Activated gamma-delta T cell treated with Interleukin-2 at 50 U/mL for 16 hours (primary cell): Measurements from ENCODE around the gene FLAD1.

Experiments used
- DNase-seq: peaks from one replicate; pipeline ENCODE4 v3.0.0-alpha.2; 2020

The FLAD1 gene

DNA sequence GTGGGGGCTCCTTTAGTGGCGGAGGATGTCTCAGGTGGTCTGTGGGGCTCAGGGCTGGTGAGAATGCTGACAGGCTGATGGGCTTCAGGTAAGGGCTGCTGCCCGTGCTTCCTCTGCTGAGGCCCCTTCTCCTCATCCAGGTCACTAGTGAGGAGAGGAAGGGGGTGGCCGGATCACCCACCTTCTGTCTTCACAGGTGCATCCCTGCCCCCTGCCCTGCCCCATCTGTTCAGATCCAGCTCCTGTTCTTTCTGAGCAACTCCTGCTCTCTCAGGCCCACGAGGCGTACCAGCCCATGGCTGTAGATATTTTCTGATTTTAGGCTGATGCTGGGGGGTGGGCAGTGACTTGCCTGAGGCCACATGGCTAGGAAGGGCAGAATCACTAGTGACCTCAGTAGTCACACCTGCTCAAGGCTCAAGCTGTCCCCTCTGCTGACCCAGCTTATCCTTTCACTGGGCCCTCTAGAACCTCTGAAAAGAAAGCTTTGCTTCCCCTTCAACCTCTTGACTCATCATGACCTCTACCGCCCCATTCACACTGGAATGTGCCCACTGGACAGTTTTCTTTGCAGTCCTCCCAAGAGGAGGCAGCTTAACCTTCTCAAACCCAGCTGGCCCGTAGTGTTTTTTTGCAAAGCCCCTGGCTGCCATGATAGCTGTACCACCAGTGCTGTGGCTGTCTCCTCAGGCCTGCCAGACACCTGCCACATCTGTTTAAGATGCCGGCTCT lies 35.6 kb downstream of the FLAD1 start:
- DNase-seq: no peak

DNA sequence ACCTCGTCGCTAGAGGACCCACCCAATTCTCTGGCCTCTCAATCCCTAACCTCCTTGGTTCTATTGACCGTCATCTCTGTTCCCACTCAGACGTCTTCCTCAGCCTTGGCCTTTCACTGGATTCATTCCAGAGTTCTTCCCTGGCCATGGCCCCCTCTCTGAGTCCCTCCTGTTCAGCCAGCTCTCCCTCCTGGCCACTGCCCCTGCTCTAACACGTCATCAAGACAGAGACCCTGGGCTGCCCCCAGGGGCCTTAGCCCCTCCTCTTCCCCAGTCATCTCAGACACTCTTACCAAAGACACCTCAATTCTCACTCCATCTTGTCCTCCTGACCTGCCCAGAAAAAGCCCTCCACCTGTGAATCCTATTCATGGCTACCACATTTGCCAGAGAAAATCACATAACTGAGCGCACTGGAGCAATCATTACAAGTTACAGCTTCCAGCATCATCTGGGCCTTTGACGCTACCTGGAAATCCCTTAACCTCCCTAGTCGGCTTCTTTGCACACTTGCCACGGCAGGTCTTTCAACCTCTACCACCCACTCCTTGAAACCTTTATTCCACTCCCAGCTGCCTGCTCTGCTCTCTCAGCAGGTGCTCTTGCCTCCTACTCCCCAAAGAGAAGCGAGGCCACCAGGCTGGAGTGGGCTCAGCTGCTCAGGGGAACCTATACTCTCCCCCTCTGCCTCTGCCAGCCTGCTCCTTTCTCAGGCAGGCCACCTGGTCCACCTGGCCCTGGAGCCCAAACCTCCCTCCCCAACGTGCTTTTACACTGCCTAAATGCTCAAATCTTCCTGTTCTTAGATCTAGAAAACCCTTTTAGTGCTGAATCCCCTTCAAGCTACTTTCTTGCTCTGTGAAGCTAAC lies 36.5 kb downstream of the FLAD1 start:
- DNase-seq: no peak

DNA sequence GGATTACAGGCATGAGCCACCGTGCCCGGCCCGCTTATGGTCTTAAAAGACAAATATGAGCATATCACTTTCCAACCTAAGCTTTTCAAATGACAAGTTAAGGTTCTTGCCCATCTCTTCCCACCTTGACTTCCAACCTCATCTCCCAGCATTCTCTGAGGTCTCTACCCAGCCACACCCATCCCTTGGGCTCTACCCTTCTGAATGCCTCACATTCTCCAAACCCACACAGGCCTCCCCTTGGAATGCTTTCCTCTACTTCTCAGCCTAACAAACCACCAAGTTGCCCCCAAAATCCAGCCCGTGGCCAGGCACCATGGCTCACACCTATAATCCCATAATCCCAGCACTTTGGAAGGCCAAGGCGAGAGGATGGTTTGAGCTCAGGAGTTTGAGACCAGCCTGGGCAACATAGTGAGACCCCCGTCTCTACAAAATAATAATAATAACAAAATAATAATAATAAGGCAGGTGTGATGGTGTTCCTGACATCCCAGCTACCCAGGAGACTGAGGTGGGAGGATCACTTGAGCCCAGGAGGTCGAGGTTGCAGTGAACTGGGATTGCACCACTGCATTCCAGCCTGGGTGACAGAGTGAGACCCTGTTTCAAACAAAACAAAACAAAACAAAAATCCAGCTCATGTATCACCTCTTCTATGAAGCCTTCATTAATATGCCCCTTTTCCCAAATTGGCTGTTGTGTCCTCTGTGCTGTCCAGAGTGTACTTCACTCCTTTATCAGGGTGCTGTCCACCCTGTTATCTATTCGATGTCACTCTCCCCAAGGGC lies 39.2 kb downstream of the FLAD1 start:
- no peak for DNase-seq

DNA sequence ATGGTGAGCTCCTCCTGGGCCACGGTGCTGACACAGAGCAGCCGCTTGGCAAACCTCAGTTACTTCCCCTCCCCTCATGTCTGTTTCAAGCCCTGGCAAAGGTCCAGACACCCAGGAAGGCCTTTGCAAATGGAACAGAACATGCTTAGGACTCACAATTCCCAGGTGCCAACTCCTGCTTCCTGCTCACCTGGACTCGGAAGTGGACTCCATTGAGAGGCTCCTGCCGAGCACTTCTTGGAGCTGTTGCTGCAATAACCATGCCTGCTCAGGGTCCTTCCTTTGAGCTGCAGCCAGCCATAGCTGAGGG lies 39.7 kb downstream of the FLAD1 start:
- DNase-seq: no peak

DNA sequence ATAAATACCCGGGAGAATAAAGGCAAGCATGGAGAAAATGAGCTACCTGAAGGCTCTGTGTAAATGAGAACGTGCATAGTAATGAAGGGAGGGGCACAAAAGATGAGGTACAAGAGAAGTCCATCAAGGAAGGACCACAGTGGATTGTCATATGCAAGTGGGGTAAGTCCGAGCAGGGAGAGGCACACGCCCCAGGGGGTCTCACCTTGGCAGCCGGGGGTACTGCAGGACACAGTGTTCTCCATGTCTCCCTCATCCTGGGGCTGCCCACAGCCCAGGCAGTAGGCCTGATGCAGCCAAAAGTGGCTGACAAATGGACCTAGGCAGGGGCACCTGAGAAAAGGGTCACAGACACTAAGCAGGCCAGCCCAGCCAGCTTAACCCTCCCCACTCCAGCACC lies 40.5 kb downstream of the FLAD1 start:
- no peak for DNase-seq

DNA sequence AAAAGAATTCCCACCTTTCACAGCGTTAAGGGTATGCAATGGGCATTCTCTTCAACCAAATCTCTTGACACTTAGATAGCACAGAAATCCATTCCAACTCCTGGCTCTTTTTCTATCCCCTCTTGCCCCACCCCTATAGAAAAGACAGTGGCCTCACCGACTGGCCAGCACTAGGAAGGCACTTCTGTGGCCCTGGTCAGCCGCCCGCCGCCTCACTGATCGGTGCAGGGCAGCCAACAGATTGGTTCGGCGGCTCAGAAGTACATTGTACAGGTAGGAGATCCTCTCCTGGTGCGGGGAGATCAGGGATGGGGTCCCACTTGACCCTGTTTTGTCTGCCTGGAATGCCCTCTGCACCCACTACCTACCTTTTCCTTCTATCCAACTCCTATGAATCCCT lies 41.2 kb downstream of the FLAD1 start:
- no peak for DNase-seq

DNA sequence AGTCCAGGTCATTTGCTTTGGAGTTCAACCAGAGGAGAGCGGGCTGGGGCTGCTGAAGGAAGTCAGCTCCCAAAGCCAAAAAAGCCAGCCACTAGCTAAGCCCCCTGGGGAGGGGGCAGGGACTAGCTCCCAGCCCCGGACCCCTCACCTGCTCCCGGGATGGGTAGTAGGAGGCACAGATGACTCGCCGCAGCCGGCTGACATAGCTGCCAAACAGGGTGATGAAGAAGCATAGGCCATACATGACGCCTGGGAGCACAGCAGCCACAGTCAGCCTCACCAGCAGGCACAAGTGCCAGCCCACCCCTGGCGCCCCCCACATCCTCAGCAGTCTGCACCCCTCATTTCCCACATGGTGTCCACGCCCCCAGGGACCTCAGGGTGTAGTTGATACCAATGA lies 43.0 kb downstream of the FLAD1 start:
- no peak for DNase-seq

DNA sequence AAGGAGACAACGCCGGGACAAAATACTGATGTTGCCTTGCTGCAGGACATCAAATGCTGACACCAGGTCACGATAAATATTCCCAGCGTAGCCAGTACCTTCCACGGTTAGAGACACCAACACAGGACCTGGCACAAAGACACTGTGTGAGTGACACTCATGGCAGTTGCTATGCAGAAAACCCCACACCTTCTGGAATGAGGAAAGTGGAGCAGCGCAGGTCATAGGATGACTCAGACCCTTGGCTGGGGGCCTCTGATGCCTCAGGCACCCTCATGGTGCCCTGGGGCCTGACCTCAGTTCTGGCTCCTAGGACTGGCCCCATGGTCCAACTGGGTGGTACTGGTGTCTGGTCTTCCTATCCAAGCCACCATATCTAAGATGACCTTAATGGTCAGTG lies 43.4 kb downstream of the FLAD1 start:
- DNase-seq: no peak

DNA sequence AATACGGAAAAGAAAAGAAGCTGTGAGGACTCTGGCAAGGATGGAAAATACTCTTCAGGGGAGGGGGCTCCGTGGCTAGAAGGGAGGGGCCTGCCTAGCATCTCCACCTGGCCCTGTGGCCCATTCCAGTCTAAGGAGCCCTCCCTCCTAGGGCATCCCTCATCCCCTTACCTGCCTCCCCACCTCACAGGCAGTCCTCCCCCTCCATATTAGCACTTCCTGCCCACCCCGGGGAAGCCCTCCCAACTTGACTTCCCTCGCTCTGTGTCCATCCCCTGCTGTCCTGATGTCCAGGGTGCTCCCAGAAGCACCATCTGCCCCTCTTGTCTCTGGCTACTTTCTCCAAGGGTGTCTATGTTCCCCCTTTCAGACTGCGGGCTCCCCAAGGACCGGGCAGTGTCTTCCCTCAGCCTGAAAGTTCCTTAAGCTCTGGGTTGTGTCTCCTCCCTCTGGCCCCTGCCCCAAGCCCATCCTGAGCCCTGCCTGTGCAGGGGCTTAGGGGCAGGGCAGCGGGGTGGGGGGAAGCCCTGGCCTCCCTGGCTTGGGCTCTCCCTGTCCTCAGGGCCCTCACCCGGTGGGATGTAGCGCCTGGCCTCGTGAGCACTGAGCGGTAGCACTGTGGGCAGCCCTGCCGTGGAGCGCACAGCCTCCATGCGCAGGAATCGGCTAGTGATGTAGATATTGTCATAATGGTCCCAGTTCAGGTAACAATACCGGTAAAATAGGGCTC lies 46.5 kb downstream of the FLAD1 start:
- DNase-seq: no peak

DNA sequence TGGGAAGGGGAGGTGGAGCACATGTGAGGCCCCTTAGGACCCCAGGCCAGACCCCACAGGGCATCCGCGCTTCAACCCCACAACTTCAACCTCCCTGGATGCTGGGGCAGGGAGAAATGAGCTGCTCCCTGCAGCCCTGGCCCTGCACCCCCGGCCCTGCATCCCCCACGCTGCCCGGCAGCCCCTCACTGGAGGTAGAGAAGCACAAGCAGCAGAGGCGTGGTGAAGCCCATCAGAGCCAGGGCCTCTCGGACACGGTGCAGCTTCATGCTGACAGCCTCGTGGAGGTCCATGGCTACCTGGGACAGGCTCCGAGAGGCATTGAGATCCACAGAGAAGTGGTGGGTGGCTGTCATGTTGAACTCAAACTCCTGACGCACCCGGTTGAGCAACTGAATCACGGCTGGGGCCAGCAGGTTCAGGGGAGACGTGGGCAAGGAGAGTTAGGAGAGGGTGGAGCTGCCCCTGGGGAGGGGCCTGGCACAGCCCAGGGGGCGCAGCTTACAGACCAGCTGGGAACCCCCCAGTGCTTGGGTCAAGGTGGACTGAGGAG lies 47.2 kb downstream of the FLAD1 start:
- no peak for DNase-seq

DNA sequence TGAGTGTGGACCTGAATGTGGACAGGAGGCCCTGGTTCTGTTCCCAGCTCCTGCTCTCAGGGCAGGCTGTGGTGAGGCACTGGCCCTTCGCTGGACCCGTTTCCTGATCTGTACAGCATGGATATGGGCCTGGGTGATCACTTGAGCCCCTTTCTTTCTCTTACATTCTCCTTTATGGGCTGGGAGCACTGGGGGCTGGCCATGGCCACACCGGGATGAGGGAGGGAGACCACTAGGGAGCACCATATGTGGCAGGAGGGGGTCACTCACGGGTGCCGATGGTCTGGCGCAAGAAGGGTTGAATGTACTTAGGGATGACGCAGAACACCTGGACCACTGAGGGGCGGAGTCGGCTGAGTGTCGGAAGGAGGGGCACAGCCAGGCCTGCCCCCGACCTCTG lies 47.8 kb downstream of the FLAD1 start:
- DNase-seq: no peak

DNA sequence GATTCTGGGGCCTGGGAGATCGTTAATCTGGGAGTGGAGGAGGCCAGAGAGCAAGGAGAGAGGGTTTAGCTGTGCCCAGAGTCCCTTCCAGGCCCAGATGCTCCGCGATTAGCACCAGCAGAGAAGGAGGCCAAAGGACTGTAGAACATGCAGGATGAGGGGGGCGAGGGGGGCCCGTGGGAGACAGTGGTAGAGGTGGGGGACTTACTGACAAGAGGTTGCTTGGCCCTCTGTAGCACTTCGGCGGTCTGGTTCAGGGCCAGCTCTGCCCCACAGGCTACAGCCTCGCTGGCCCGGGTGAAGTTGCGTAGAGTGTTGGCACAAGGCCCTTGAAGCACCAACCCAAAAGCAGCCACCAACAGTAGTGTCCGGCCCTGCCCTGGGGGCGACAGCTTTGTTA lies 49.7 kb downstream of the FLAD1 start:
- DNase-seq: no peak

DNA sequence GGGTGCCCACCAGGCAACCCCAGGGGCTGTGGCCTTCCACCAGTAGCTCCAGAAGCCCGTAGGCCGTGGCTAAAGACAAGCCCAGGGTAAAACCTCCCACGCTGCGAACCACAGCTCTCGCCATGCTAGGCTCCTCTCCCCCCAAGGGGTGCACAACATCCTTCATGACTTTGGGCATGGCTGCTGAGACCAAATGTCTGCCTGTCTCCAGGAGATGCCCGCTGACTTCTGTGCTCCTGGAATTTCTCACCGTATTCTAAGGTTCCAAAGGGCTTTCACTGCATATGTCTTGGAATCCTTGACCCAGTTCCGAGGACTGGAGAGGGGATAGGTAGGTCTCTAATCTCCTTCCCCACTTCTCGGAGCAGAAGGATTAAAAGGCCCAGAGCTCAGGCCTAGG lies 50.4 kb downstream of the FLAD1 start, which contains the start of the genes DCST1 and DCST2:
Gene DCST1 (plus strand): TSS at position 301 of the 400 bp plus-strand sequence. CDS start 213 bp downstream, outside the sequence.
Gene DCST2 (minus strand): TSS at position 258 of the 400 bp plus-strand sequence. CDS start 80 bp downstream, at position 178.
- DNase-seq: no peak

DNA sequence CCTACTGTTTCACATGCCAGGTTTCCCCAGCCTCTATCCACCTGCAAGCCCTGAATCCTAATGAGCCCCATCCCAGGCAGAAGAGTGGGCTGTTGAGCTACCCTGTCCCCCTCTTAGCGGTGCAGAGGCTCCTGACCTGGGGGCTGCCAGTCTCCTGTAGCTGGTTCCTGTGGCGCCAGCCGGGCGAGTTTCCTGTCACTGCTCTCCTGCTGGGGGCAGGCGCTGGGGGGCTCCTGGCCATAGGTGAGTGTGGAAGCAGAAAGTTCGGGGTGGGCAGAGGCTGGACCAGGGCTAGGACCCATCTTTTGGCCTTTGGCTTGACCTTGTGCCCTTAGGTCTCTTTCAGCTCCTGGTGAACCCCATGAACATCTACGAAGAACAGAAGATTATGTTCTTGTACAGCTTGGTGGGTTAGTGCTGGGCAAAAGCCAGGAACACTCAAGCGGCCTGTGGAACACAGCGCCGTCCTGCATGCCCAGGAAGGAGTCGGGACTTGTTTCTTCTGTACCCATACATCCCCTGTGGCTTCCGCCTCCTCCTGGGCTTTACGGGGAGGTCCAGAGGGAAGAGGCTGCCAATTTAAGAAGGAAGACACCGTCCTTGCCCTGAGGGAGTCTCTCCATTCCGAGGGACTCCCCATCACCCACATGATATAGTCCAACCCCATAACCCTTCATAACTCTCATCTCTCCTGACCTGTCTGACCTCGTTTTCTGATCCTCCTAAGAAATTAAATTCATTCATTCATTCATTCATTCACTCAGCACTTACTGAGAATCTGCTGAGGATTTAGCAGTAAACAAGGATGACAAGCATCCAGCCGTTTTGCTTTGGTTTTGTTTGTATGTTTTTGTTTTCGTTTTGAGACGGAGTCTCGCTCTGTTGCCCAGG lies 51.4 kb downstream of the FLAD1 start:
- DNase-seq: no peak

DNA sequence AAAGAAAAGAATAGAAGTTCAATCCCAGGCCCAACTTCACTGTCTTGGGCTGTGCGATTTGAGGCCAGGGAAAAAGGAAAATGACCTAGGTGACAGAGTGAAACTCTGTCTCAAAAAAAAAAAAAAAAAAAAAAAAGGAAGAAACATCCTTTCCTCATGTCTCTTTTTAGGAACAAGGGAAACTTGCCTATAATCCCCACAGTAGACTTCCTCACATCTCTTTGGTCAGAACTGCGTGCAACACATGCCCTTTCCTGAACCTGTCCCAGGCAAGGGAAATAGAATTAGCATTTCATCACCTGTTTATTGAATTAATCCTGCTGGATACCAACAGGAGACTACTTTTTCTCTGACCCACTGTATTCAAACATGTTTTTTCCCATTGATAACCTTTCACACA lies 52.8 kb downstream of the FLAD1 start:
- no peak for DNase-seq

DNA sequence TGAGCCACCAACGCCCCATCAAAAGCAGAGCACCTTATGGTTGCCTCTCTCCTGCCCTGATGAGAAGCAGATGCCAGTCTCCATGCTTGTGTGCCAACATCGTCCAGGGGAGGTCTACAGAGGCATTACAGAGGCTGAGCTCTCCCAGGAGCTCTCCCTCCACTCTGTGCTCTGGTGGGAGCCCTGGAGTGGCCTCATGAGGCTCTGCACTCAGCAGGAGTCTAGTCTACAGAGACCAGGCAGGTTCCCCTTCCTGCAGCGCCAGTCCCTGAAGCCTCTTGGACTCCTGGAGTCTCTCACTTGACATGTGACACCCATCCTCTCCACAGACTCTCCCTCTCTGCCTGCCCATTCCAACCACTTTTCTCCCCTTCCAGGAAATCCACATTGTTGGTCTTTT lies 53.9 kb downstream of the FLAD1 start:
- DNase-seq: no peak

DNA sequence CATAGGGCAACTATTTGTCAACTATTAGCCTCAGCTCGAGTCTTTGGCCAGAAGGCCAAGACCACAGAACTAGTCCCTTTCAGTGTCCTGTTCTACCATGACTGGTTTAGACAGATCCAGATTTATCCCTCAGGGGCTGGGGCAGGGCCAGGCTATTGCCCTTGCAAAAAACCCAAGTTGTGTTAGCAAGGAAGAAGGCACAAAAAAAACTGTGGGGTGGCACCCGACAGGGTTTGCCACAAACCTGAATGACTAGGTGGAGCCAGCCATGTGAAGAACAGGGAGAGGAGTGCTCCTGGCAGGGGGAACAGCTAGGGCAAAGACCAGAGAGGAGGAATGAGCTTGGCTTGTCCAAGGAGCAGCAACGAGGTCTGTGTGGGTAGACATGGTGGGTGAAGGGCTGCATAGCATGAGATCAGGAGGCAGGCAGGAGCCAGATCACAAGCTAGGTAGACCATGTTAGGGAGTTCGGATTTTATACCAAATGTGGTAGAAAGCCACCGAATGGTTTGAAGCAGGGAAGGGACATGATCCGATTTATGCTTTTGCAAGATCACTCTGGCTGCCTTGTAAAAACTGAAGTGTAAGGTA lies 54.8 kb downstream of the FLAD1 start:
- DNase-seq: no peak

DNA sequence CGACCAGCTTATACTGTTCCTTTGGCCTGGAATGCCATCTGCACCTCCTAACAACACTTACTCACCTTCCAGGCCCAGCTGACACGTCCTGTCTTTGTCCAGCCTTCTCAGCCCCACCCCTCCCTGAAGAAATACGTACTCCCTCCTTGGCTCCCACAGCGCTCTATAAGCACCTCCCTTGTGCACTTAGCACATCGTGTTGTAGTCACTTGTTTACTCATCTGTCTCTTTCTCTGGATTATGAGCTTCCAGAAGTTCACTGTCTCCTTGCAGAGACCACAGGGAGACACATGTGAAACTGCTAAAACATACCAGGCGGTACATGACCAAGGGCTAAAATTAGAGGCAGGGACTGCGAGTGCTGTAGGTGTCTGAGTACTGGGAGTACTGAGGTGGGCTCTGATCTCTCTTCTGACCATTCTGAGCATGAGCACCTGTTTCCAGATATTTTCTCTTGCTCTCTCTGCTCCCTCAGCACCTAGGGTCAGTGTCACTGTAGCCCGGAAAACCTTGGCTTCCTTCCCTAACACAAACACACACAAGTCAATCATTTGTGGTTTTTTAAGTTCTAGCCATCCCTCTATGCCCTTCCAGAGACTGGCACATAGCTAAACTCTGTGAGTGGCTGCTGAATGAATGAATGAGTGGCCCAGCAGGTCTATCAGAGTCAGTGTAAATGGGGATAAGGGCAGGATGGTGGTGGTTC lies 55.6 kb downstream of the FLAD1 start:
- no peak for DNase-seq

DNA sequence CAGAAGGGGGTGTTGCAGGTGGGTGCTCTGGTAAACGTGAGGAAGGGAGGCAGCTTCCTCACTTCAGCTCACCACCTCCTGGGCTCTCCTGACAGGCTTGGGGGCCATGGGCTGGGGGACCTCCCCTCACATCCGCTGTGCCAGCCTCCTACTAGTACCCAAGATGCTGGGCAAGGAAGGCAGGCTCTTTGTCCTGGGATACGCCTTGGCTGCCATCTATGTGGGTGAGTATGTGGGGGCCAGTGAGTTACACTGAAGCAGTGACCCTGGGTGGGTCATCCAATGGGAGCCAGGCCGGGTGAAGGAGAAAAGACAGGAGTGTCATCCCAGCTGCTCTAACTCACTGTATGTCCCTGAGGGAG lies 56.1 kb downstream of the FLAD1 start:
- no peak for DNase-seq

DNA sequence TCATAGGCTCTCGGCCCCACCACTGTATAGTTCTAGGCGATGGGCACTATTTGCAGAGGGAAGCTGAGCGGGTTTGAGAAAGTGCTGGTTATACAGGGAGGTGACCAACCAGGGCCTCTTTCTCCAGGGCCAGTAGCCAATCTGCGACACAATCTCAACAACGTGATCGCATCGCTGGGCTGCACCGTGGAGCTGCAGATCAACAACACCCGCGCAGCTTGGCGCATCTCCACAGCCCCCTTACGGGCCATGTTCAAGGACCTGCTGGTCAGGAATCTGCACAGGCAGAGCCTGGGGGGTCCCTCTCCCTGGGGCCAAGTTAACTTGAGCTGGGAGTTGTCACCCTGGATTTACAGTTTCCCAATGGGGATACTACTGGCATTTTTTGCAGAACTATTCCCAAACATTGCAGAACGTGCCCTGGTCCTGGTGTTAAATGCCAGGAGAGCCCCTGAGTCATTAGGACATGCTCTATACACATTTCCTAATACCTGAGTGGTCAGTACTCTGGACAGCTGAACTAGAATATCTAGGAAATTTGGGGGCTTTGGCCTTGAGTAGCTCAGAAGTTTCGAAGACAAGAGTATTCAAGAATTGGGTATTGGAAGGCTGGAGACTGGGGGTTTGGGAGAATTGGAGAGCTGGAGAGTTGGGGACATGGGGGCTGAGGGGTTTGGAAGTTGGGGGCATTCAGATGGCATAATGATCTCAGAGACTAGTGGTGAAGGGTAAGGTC lies 57.4 kb downstream of the FLAD1 start:
- no peak for DNase-seq
